K562 (cell line): Measurements from ENCODE around the gene PIK3C2B. TPM values are rescaled to one million over a fixed set of nuclear protein-coding genes. Genes with fewer than 3 reads are reported as not detected.

Experiments
- E4F1 ChIP-seq: fragments of 250-450 bp; sonication (Bioruptor Pico); IDR thresholded peaks from 2 replicates; pipeline ENCODE4 v1.5.0; 2021; ENCODE audit warnings: mild to moderate bottlenecking, borderline replicate concordance
- IFI16 ChIP-seq: fragments of 250-450 bp; sonication (Bioruptor Pico); IDR thresholded peaks from 2 replicates; pipeline ENCODE4 v2.1.2; 2022; ENCODE audit warnings: mild to moderate bottlenecking, inconsistent platforms
- IRF2 ChIP-seq: sonication (generic); formaldehyde crosslinking; IDR thresholded peaks from 2 replicates; pipeline ENCODE4 v1.8.1; 2022; ENCODE audit warnings: mild to moderate bottlenecking, missing genetic modification reagents
- KLF16 ChIP-seq: IDR thresholded peaks from 2 replicates; pipeline ENCODE4 v1.6.1; 2016; ENCODE audit warnings: antibody characterized with exemption
- MYC ChIP-seq, 2 experiments: fragments of 250-450 bp in 1 of 2; sonication (Bioruptor Pico) in 1 of 2; IDR thresholded peaks; 2 replicates each; pipeline versions ENCODE4 v1.5.1 to v1.6.1; 2012 to 2021; ENCODE audit warnings: low read depth in 2 of 2, borderline replicate concordance in 1 of 2, improper control_type of control experiment in 1 of 2, low read length in 1 of 2, mild to moderate bottlenecking in 1 of 2, moderate library complexity in 1 of 2
- NR3C1 ChIP-seq: sonication (generic); formaldehyde crosslinking; IDR thresholded peaks from 2 replicates; pipeline ENCODE4 v1.8.1; 2022; ENCODE audit warnings: missing genetic modification reagents
- RB1 ChIP-seq: fragments of 450-650 bp; IDR thresholded peaks from 2 replicates; pipeline ENCODE4 v1.6.1; 2017; ENCODE audit warnings: low read depth, mild to moderate bottlenecking
- RBFOX2 ChIP-seq: fragments of 200-400 bp; formaldehyde crosslinking; IDR thresholded peaks from 2 replicates; pipeline ENCODE4 v1.6.1; 2017; ENCODE audit warnings: low read depth, mild to moderate bottlenecking, low read length, moderate library complexity
- SFPQ ChIP-seq: fragments of 200-400 bp; formaldehyde crosslinking; IDR thresholded peaks from 2 replicates; pipeline ENCODE4 v1.6.1; 2017; ENCODE audit warnings: mild to moderate bottlenecking, low read depth, low read length, moderate library complexity
- SIN3B ChIP-seq: fragments of 450-650 bp; IDR thresholded peaks from 2 replicates; pipeline ENCODE4 v1.6.1; 2017; ENCODE audit warnings: low read depth, mild to moderate bottlenecking, moderate library complexity
- TCF15 ChIP-seq: fragments of 250-450 bp; sonication (Bioruptor Pico); IDR thresholded peaks from 2 replicates; pipeline ENCODE4 v1.8.0; 2022; ENCODE audit warnings: moderate library complexity, mild to moderate bottlenecking, inconsistent platforms
- ZNF668 ChIP-seq: fragments of 250-450 bp; sonication (Bioruptor Pico); IDR thresholded peaks from 2 replicates; pipeline ENCODE4 v1.8.0; 2022; ENCODE audit warnings: mild to moderate bottlenecking, inconsistent platforms
- polyA plus RNA-seq, 8 experiments: library from polyadenylated mRNA; depleted of rRNA in 4 of 8; stranded (reverse) in 5 of 8; unstranded in 3 of 8; fragments of >200 nt; fragmentation: Nextera tagmentation in 2 of 8; fragmentation: Illumina TruSeq in 1 of 8; extraction: Ambion mirVana in 2 of 8; extraction: Trizol in 1 of 8; gene quantifications; 2 replicates each; pipeline versions ENCODE4 v1.2.1 to v1.2.3, GENCODE V29; 2011 to 2014; ENCODE audit warnings: inconsistent platforms in 1 of 8, missing spikeins in 1 of 8
- total RNA-seq, 7 experiments: library from RNA; depleted of rRNA in 6 of 7; stranded (reverse); fragments of >200 nt in 6 of 7; fragmentation: Illumina TruSeq in 2 of 7; extraction: Trizol in 2 of 7; gene quantifications; 2 replicates each; pipeline versions ENCODE4 v1.2.1 to v1.2.3, GENCODE V29; 2011 to 2021; ENCODE audit warnings: low replicate concordance in 1 of 7
- TF ChIP-seq, protein P1 (sequence below), 2 experiments: fragments of 450-650 bp; formaldehyde crosslinking in 1 of 2; IDR thresholded peaks; 2 replicates each; pipeline versions ENCODE4 v1.4.0 to v1.6.1; 2014 to 2020; ENCODE audit warnings: mild to moderate bottlenecking in 2 of 2, borderline replicate concordance in 1 of 2, low read depth in 1 of 2

Gene PIK3C2B
- total and polyA plus RNA-seq, 9 of the 15 experiments (the other 6 are each of a cell fraction or from before 2014, with no cell fraction given), result 0.10 to 2.9 (median 0.72) TPM

DNA sequence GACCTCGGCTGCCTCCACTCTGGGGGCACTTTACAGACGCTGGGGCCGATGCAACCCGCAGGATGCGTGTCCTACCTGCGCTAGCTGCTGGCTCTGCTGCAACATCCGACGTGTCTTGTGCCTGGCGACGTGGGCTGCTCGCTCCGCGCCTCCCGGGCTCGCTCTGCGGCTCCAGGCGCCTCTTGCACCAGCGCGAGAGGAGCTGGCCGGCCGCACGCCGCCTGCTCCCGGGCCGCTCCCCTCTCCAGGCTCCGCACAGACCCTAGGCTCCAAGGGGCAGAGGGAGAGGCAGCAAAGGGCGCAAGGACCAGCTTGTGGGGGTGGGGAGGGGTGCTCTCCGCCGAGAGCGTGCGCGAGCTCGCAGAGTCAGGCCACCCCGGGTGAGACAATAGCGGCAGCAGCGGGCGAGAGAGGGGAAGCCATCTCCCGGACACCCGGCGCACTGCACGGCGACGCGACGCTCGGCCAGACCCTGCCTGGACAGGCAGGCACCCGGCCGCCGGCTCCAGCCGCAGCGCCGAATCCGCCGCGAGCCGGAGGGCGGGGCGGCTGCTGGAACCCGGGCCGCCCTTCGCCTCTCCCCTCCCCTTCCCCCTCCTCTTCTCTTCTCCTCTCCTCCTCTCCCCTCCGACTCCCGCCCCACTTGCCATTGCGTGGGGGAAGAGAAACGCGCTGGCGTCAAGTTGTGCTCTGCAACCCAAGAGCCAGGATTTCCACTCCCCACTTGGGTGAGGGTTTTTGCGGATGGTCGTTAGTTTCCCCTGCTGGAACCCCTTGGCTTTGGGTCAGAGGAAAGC, at the start of gene PIK3C2B (continued):
- TF ChIP-seq E4F1 (CRISPR knock-in tag) (no peak), IRF2 (CRISPR knock-in tag) (no peak), RB1 (peak; percentile 75), IFI16 (CRISPR knock-in tag) (no peak), RBFOX2 (peak; percentile 72), SIN3B (peak; percentile 50; the same call in 1 of the 2 replicates), ZNF668 (CRISPR knock-in tag) (no peak), NR3C1 (no peak), SFPQ (no peak), TCF15 (no peak), MYC (IDR thresholded peaks at IDR 0.05; ENCODE audit: low read depth, low read length) (peak; percentile 33; the same call in 1 of the 2 replicates), MYC (CRISPR knock-in tag; IDR thresholded peaks at IDR 0.05; ENCODE audit: borderline replicate concordance, low read depth) (peak; percentile 66; the same call in 1 of the 2 replicates), KLF16 (no peak)
- TF ChIP-seq, protein P1, sequence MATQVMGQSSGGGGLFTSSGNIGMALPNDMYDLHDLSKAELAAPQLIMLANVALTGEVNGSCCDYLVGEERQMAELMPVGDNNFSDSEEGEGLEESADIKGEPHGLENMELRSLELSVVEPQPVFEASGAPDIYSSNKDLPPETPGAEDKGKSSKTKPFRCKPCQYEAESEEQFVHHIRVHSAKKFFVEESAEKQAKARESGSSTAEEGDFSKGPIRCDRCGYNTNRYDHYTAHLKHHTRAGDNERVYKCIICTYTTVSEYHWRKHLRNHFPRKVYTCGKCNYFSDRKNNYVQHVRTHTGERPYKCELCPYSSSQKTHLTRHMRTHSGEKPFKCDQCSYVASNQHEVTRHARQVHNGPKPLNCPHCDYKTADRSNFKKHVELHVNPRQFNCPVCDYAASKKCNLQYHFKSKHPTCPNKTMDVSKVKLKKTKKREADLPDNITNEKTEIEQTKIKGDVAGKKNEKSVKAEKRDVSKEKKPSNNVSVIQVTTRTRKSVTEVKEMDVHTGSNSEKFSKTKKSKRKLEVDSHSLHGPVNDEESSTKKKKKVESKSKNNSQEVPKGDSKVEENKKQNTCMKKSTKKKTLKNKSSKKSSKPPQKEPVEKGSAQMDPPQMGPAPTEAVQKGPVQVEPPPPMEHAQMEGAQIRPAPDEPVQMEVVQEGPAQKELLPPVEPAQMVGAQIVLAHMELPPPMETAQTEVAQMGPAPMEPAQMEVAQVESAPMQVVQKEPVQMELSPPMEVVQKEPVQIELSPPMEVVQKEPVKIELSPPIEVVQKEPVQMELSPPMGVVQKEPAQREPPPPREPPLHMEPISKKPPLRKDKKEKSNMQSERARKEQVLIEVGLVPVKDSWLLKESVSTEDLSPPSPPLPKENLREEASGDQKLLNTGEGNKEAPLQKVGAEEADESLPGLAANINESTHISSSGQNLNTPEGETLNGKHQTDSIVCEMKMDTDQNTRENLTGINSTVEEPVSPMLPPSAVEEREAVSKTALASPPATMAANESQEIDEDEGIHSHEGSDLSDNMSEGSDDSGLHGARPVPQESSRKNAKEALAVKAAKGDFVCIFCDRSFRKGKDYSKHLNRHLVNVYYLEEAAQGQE (IDR thresholded peaks at IDR 0.05; ENCODE audit: borderline replicate concordance), result peak; percentile 80
- TF ChIP-seq, protein P1 (CRISPR knock-in tag; IDR thresholded peaks at IDR 0.05; ENCODE audit: low read depth), result peak; percentile 60
